Measurements from ENCODE around the gene WLS. TPM values are rescaled to one million over a fixed set of nuclear protein-coding genes. Genes with fewer than 3 reads are reported as not detected.

Gene WLS
- total and polyA plus RNA-seq, 10 of the 15 experiments (the other 5 are each of a cell fraction or from before 2014, with no cell fraction given) = 0.04 to 0.36 TPM; not detected in 8

DNA sequence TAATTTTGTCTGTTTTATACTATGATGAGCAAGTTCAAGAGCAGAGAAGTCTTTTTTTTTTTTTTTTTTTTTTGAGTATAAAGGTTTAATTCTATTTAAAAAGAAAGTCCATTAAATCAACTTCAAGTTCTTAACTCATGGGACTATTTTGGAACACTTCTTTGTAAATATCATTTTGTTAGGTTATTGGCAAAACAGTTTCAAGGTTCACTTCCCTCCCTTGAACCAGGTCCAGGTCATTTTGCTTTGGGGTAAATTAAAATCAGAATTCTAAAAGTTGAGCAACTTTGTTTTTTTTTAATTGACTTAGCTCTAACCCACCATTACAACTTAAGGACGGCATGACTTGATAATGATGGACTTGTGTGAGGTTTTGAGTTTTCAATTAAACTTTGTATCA is 72.3 kb downstream of the WLS start:
- BruUV-seq (replicated peaks) = no TSS peak
- no peaks in the 10 kb centered on the region for H3K79me2 ChIP-seq (ENCODE audit: control insufficient read depth, insufficient read depth, low read length)
- H3K4me3 ChIP-seq = no peak overlapping the region
- ATAC-seq (no peak), DNase-seq (ENCODE audit: low read depth, low spot score) (no peak), FAIRE-seq (no peak)
- ChIA-PET CTCF (no interaction called here), POLR2A (no interaction called here), RAD21 (ENCODE audit: unreplicated experiment) (no interaction called here), SMC1A (ENCODE audit: uncharacterized antibody, unreplicated experiment) (no interaction called here)
- H3K9ac ChIP-seq (ENCODE audit: control insufficient read depth, insufficient read depth, low read length) = no peak overlapping the region
- no peaks in the 10 kb centered on the region; the same call in 1 of the 2 replicates for H3K4me1 ChIP-seq (ENCODE audit: control insufficient read depth, insufficient read depth, low read length)
- intact Hi-C loops (cut with micrococcal nuclease; ENCODE audit: unreplicated experiment) (no loop called here), in situ Hi-C loops (cut with MboI) (no loop called here)
- H2AFZ ChIP-seq (ENCODE audit: control insufficient read depth, low read depth, low read length) = no peak overlapping the region
- no peak overlapping the region for H3K27ac ChIP-seq (ENCODE audit: control insufficient read depth, insufficient read depth)
- H3K36me3 ChIP-seq (ENCODE audit: control insufficient read depth in 2 of 2, insufficient read depth in 2 of 2, low read length in 1 of 2) = no peaks in the 10 kb centered on the region
- H3K9me3 ChIP-seq (replicated peaks; ENCODE audit: control insufficient read depth, insufficient read depth, low read length) = no peaks in the 10 kb centered on the region
- no peaks in the 10 kb centered on the region for H4K20me1 ChIP-seq (ENCODE audit: control insufficient read depth, insufficient read depth)
- TF ChIP-seq NR2C2 (IDR thresholded peaks at IDR 0.05; ENCODE audit: borderline replicate concordance, control insufficient read depth, insufficient read length, low read depth) (no peak), KLF5 (IDR thresholded peaks at IDR 0.05; ENCODE audit: partially characterized antibody) (no peak), POLR2A (IDR thresholded peaks at IDR 0.05; ENCODE audit: low read depth, low read length) (no peak), RUNX3 (IDR thresholded peaks at IDR 0.05; ENCODE audit: low read length) (no peak), ZNF274 (IDR thresholded peaks at IDR 0.05; ENCODE audit: insufficient read depth, insufficient read length) (no peak), STAT1 (conservative IDR thresholded peaks at IDR 0.05) (no peak), SUZ12 (IDR thresholded peaks at IDR 0.05; ENCODE audit: unreplicated experiment) (no peak), NFYB (IDR thresholded peaks at IDR 0.05; ENCODE audit: insufficient read depth, low read depth, low read length) (no peak), HDAC6 (IDR thresholded peaks at IDR 0.05; ENCODE audit: unreplicated experiment) (no peak), KAT2A (conservative IDR thresholded peaks at IDR 0.05; ENCODE audit: control insufficient read depth, low read depth, low read length) (no peak), ETV6 (conservative IDR thresholded peaks at IDR 0.05 in 1 of 2, IDR thresholded peaks at IDR 0.05 in 1 of 2; ENCODE audit: borderline replicate concordance in 1 of 2, low read depth in 1 of 2) (no peak), SUPT20H (IDR thresholded peaks at IDR 0.05; ENCODE audit: borderline replicate concordance, control insufficient read depth, low read depth, low read length) (no peak), MTA3 (IDR thresholded peaks at IDR 0.05; ENCODE audit: borderline replicate concordance, low read length) (no peak), LARP7 (IDR thresholded peaks at IDR 0.05) (no peak), EED (IDR thresholded peaks at IDR 0.05; ENCODE audit: low read depth) (no peak), EGR1 (IDR thresholded peaks at IDR 0.05; ENCODE audit: borderline replicate concordance in 1 of 2, low read depth in 2 of 2, low read length in 2 of 2) (no peak), TBL1XR1 (IDR thresholded peaks at IDR 0.05; ENCODE audit: low read depth, low read length) (no peak)
- TF ChIP-seq, protein P1, sequence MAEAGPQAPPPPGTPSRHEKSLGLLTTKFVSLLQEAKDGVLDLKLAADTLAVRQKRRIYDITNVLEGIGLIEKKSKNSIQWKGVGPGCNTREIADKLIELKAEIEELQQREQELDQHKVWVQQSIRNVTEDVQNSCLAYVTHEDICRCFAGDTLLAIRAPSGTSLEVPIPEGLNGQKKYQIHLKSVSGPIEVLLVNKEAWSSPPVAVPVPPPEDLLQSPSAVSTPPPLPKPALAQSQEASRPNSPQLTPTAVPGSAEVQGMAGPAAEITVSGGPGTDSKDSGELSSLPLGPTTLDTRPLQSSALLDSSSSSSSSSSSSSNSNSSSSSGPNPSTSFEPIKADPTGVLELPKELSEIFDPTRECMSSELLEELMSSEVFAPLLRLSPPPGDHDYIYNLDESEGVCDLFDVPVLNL (IDR thresholded peaks at IDR 0.05; ENCODE audit: low read depth, low read length) = no peak
- TF ChIP-seq, protein P2, sequence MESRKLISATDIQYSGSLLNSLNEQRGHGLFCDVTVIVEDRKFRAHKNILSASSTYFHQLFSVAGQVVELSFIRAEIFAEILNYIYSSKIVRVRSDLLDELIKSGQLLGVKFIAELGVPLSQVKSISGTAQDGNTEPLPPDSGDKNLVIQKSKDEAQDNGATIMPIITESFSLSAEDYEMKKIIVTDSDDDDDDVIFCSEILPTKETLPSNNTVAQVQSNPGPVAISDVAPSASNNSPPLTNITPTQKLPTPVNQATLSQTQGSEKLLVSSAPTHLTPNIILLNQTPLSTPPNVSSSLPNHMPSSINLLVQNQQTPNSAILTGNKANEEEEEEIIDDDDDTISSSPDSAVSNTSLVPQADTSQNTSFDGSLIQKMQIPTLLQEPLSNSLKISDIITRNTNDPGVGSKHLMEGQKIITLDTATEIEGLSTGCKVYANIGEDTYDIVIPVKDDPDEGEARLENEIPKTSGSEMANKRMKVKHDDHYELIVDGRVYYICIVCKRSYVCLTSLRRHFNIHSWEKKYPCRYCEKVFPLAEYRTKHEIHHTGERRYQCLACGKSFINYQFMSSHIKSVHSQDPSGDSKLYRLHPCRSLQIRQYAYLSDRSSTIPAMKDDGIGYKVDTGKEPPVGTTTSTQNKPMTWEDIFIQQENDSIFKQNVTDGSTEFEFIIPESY (IDR thresholded peaks at IDR 0.05) = no peak
- H3K4me2 ChIP-seq (ENCODE audit: control insufficient read depth, insufficient read depth) = no peak overlapping the region
- peaks cover 0 to 2% of the 10 kb centered on the region in 2 experiments; a peak in 2 of 4 replicates for H3K27me3 ChIP-seq (replicated peaks in 1 of 2; ENCODE audit: control insufficient read depth in 2 of 2, insufficient read depth in 2 of 2, low read length in 1 of 2)
- WGBS (ENCODE audit: insufficient coverage, insufficient replicate concordance, low lambda C conversion rate, missing lambda C conversion rate) = 87% methylated on average over 1 of the region's 1 CpG

Data from GM12878 (cell line).